Forelimb muscle (tissue), 1 donor: ENCODE measurements around the gene FARS2. TPM values are rescaled to one million over a fixed set of nuclear protein-coding genes. Genes with fewer than 3 reads are reported as not detected.
"Not testable (repeated sequence)": the region's sequence is repeated elsewhere in the genome, so short reads cannot be mapped to it uniquely, and the experiment has no call there.

ENCODE experiments used
- DNase-seq: peaks from one replicate; pipeline ENCODE4 v3.0.0-alpha.2; 2013; ENCODE audit warnings: low read depth
- polyA plus RNA-seq: library from polyadenylated mRNA; unstranded; fragments of 120-200 nt; gene quantifications from one replicate; pipeline ENCODE4 v1.2.1, GENCODE V29; 2013; ENCODE audit not compliant: insufficient read length

Gene FARS2
- polyA plus RNA-seq, 1 donor, result 10.3 TPM

GRCh38 chr6:5632348-5632935, 371.1 kb downstream of the FARS2 start:
- no peak for DNase-seq

GRCh38 chr6:5634525-5634924, 373.2 kb downstream of the FARS2 start:
- DNase-seq, result no peak

- DNase-seq, result no peak
Measured at GRCh38 chr6:5636210-5637030, 375.1 kb downstream of the FARS2 start.

- DNase-seq, result no peak
Measured at GRCh38 chr6:5637714-5638113, 376.4 kb downstream of the FARS2 start.

GRCh38 chr6:5638666-5639065, 377.4 kb downstream of the FARS2 start:
- no peak for DNase-seq

- no peak for DNase-seq
Measured at GRCh38 chr6:5639193-5639592, 377.9 kb downstream of the FARS2 start.

- no peak for DNase-seq
Measured at GRCh38 chr6:5640614-5641013, 379.3 kb downstream of the FARS2 start.

GRCh38 chr6:5644523-5645185, 383.3 kb downstream of the FARS2 start:
- no peak for DNase-seq

GRCh38 chr6:5645328-5646290, 384.3 kb downstream of the FARS2 start:
- no peak for DNase-seq

- no peak for DNase-seq
Measured at GRCh38 chr6:5652406-5653137, 391.3 kb downstream of the FARS2 start.

- no peak for DNase-seq
Measured at GRCh38 chr6:5653801-5654200, 392.5 kb downstream of the FARS2 start.

GRCh38 chr6:5656226-5656625, 394.9 kb downstream of the FARS2 start:
- DNase-seq, result no peak

- not testable (repeated sequence) for DNase-seq
Measured at GRCh38 chr6:5656695-5657094, 395.4 kb downstream of the FARS2 start.

- DNase-seq, result no peak
Measured at GRCh38 chr6:5657684-5658430, 396.5 kb downstream of the FARS2 start.

- DNase-seq, result no peak
Measured at GRCh38 chr6:5659467-5659866, 398.2 kb downstream of the FARS2 start.

GRCh38 chr6:5660772-5661171, 399.5 kb downstream of the FARS2 start:
- no peak for DNase-seq

GRCh38 chr6:5662797-5663196, 401.5 kb downstream of the FARS2 start:
- DNase-seq, result no peak

- DNase-seq, result no peak
Measured at GRCh38 chr6:5663259-5663658, 401.9 kb downstream of the FARS2 start.

- no peak for DNase-seq
Measured at GRCh38 chr6:5663739-5664138, 402.4 kb downstream of the FARS2 start.

GRCh38 chr6:5664149-5664548, 402.8 kb downstream of the FARS2 start:
- DNase-seq, result no peak
